Kidney (tissue), 14 donors: ENCODE results near the gene GPR179. TPM values are rescaled to one million over a fixed set of nuclear protein-coding genes. Genes with fewer than 3 reads are reported as not detected.

Source experiments
- DNase-seq, 5 donors: peaks; one replicate each; pipeline ENCODE4 v3.0.0-alpha.2; 2013 to 2020
- FAIRE-seq: peaks from 2 replicates; lab custom pipeline; 2012; peaks lifted over from hg19 to GRCh38; lab: Jason Lieb, UNC
- H3K27ac ChIP-seq, 2 donors: one replicate each; pipeline ENCODE4 v1.7.0; 2013; ENCODE audit warnings: low read depth in 2 of 2, low read length in 2 of 2, inconsistent platforms in 1 of 2
- H3K27me3 ChIP-seq: one replicate; pipeline ENCODE4 v1.7.1; 2013; ENCODE audit warnings: low read length, inconsistent platforms; ENCODE audit not compliant: control insufficient read depth, insufficient read depth
- H3K36me3 ChIP-seq, 3 donors: one replicate each; pipeline versions ENCODE4 v1.7.0 to v1.7.1; 2013; ENCODE audit warnings: low read length in 3 of 3, control low read depth in 1 of 3, inconsistent platforms in 1 of 3; ENCODE audit not compliant: insufficient read depth in 3 of 3, control insufficient read depth in 2 of 3
- H3K4me1 ChIP-seq, 3 donors: one replicate each; pipeline versions ENCODE4 v1.7.0 to v1.7.1; 2013; ENCODE audit warnings: low read length in 3 of 3, inconsistent platforms in 1 of 3, low read depth in 1 of 3; ENCODE audit not compliant: control insufficient read depth in 2 of 3, insufficient read depth in 2 of 3
- H3K4me3 ChIP-seq, 3 donors: one replicate each; pipeline versions ENCODE4 v1.7.0 to v1.8.1; 2013; ENCODE audit warnings: low read length in 3 of 3, control low read depth in 1 of 3, inconsistent platforms in 1 of 3
- H3K9ac ChIP-seq, 3 donors: one replicate each; pipeline versions ENCODE4 v1.7.0 to v1.7.1; 2013; ENCODE audit warnings: low read length in 3 of 3, control low read depth in 1 of 3, inconsistent platforms in 1 of 3
- H3K9me3 ChIP-seq, 3 donors: one replicate each; pipeline versions ENCODE4 v1.7.0 to v1.7.1; 2013; ENCODE audit warnings: low read length in 3 of 3, control low read depth in 1 of 3, inconsistent platforms in 1 of 3; ENCODE audit not compliant: control insufficient read depth in 2 of 3, insufficient read depth in 1 of 3
- intact Hi-C: fragments of 100-400 bp; cut with DNase I; formaldehyde crosslinking; loops from one replicate; pipeline ENCODE4 v1.11.1; 2022
- polyA plus RNA-seq: library from polyadenylated mRNA; stranded (reverse); fragments of 350-450 nt; fragmentation: Illumina TruSeq; extraction: RNeasy Lipid Tissue Mini Kit (QIAGEN cat#74804); gene quantifications from one replicate; pipeline ENCODE4 v1.2.3, GENCODE V29; 2014; ENCODE audit warnings: low read depth, low replicate concordance; ENCODE audit not compliant: insufficient read depth
- total RNA-seq: library from RNA; stranded (reverse); fragmentation: NEBNext Ultra II Directional; extraction: Animal tissue kit (Norgen Biotek cat#: 25700); gene quantifications from one replicate; pipeline ENCODE4 v1.2.1, GENCODE V29; 2021
- TF ChIP-seq, protein P1 (sequence below): IDR thresholded peaks from 3 replicates; pipeline ENCODE4 v1.5.1; 2012; ENCODE audit warnings: mild to moderate bottlenecking, moderate library complexity, borderline replicate concordance; ENCODE audit not compliant: insufficient read depth; ENCODE audit errors: extremely low read depth
- donor health status: control.
- donor health status: control.
- donor health status: control.
- donor health status: control.
- donor health status: control.
- donor health status: DM: yes; HTN: yes; CAD: no.
- donor health status: Normal renal cell carcinoma (clear cell type).

Gene GPR179
- total and polyA plus RNA-seq, 2 donors from 2014 or later: not detected

DNA sequence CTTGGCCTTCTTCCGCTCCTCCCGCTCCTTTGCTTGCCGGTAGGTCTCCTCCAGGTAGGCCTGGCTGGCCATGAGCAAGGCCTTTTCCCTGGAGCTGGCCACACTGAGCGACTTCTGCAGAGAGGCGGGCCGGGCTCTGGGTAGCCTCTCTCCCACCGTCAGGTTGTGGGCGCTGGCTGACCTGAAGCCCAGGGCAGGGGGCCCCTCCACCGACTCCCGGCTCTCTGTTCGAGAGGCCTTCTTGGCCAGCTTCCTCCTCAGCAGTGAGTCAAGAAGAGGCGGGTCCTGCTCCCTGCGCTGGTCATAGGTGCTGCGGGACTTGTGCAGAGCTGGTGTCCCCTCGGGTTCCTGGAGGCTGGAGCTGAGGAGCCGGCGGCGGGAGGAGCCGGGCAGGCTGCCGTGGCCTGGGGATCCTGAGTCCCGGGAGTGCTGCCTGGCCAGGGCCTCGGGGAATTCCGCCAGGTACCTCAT lies 12.8 kb downstream of the GPR179 start:
- TF ChIP-seq, protein P1, sequence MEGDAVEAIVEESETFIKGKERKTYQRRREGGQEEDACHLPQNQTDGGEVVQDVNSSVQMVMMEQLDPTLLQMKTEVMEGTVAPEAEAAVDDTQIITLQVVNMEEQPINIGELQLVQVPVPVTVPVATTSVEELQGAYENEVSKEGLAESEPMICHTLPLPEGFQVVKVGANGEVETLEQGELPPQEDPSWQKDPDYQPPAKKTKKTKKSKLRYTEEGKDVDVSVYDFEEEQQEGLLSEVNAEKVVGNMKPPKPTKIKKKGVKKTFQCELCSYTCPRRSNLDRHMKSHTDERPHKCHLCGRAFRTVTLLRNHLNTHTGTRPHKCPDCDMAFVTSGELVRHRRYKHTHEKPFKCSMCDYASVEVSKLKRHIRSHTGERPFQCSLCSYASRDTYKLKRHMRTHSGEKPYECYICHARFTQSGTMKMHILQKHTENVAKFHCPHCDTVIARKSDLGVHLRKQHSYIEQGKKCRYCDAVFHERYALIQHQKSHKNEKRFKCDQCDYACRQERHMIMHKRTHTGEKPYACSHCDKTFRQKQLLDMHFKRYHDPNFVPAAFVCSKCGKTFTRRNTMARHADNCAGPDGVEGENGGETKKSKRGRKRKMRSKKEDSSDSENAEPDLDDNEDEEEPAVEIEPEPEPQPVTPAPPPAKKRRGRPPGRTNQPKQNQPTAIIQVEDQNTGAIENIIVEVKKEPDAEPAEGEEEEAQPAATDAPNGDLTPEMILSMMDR: no peak
- H3K27me3 ChIP-seq: no peaks in the 10 kb centered on the region
- H3K4me1 ChIP-seq: peaks cover 0 to 4% (median 0%) of the 10 kb centered on the region in 3 donors
- no peak for FAIRE-seq
- no peaks in the 10 kb centered on the region for H3K9me3 ChIP-seq
- H3K36me3 ChIP-seq: no peaks in the 10 kb centered on the region
- no peak overlapping the region for H3K4me3 ChIP-seq
- H3K27ac ChIP-seq: no peak overlapping the region
- intact Hi-C loops: no loop called here
- peak in 1 of 5 donors; percentile 71 for DNase-seq
- H3K9ac ChIP-seq: no peak overlapping the region

DNA sequence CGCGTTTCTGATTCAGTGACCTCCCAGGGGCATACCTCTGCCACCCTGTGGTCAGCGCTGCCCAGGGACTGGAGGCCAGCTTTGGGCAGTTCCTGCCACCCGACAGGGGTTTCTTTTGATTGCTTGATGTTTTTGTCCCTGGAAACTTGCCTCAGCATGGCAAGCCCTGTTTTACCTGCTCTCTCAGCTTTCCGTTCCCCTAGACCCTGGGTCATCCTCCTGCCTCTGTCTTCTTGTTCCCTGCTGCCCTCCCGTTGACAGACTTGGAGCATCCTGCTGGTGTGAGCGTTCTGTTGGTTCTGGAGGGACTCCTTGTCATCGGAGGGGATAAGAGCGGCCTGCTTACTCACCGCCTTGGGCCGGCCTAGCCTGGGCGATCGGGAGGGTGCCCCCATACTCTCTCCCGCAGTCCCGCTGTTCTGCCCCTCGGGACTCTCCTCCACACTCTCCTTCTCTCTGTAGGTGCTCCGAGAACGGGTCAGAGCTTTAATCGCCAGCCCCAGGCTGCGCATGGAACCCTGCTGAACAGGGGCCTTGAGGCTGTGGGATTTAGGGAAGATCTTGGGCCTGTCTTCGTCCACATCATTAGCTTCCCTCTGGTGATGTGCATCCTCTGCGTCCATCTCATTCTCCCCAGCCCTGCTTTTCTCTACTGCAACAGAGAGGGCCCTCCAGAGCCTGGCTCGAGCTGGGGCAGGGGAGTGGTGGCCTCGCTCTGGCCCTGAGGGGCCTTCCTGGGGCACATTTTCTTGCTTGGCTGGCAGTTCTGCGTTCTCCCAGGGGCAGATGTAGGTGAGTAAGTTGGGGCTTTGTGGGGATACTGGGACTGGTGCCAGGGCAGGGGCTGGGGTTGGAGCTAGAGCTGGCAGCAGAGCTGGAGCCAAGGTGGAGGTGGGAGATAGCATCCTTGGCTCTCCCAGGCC lies 13.7 kb downstream of the GPR179 start:
- peak in 1 of 5 donors; percentile 51 for DNase-seq
- Histone ChIP-seq H3K27me3 (no peaks in the 10 kb centered on the region), H3K9me3 (no peaks in the 10 kb centered on the region), H3K9ac (no peak overlapping the region), H3K36me3 (no peaks in the 10 kb centered on the region), H3K27ac (no peak overlapping the region), H3K4me1 (peaks cover 0 to 4% (median 0%) of the 10 kb centered on the region in 3 donors), H3K4me3 (no peak overlapping the region)
- FAIRE-seq: no peak
- TF ChIP-seq, protein P1: no peak
- intact Hi-C loops: no loop called here

DNA sequence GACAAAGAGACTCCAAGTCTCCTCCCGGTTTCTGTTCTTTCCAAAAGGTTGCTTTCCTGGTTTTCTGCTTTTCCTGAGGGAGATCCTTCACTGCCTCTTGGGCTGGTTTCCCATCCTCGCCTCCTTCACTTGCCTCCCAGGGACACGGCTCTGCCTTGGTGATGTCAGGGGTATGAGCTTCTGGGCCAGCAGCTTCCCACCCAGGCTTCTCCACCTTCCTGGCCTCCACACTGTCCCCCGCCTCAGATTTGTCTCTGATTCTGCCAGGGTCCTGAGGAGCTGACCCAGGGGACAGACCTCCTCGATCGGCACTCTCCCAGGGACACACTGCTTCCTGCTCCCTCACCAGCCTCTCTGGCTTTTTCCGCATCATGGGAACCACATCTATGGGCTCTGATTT lies 14.5 kb downstream of the GPR179 start:
- no peak overlapping the region for H3K27ac ChIP-seq
- H3K9ac ChIP-seq: no peak overlapping the region
- TF ChIP-seq, protein P1: no peak
- H3K36me3 ChIP-seq: no peaks in the 10 kb centered on the region
- no peaks in the 10 kb centered on the region for H3K27me3 ChIP-seq
- FAIRE-seq (no peak), DNase-seq (peak in 1 of 5 donors; percentile 37)
- no peaks in the 10 kb centered on the region for H3K9me3 ChIP-seq
- intact Hi-C loops: no loop called here
- peaks cover 0 to 4% (median 0%) of the 10 kb centered on the region in 3 donors for H3K4me1 ChIP-seq
- no peak overlapping the region for H3K4me3 ChIP-seq
